ENCODE measurements around the gene FBP1.

Gene FBP1

GRCh38 chr9:94625835-94626234, 13.5 kb downstream of the FBP1 start:
- DNase-seq (ENCODE audit: low read depth) = no peak
- in situ Hi-C loops (cut with HindIII; ENCODE audit: low sequenced_read_pairs) = no loop called here
- TF ChIP-seq CTCF (IDR thresholded peaks at IDR 0.05; ENCODE audit: low read depth, low read length, missing control alignments) = no peak
- no peak overlapping the region for H3K4me3 ChIP-seq (ENCODE audit: low read depth, low read length)

GRCh38 chr9:94624629-94625028, 14.7 kb downstream of the FBP1 start:
- no peak overlapping the region for H3K4me3 ChIP-seq (ENCODE audit: low read depth, low read length)
- TF ChIP-seq CTCF (IDR thresholded peaks at IDR 0.05; ENCODE audit: low read depth, low read length, missing control alignments) = no peak
- no peak for DNase-seq (ENCODE audit: low read depth)
- in situ Hi-C loops (cut with HindIII; ENCODE audit: low sequenced_read_pairs) = no loop called here

- TF ChIP-seq CTCF (IDR thresholded peaks at IDR 0.05; ENCODE audit: low read depth, low read length, missing control alignments) = peak; percentile 37
- H3K4me3 ChIP-seq (ENCODE audit: low read depth, low read length) = no peak overlapping the region
- no peak for DNase-seq (ENCODE audit: low read depth)
- in situ Hi-C loops (cut with HindIII; ENCODE audit: low sequenced_read_pairs) = no loop called here
Measured at GRCh38 chr9:94623253-94623652, 16.1 kb downstream of the FBP1 start.

DNA sequence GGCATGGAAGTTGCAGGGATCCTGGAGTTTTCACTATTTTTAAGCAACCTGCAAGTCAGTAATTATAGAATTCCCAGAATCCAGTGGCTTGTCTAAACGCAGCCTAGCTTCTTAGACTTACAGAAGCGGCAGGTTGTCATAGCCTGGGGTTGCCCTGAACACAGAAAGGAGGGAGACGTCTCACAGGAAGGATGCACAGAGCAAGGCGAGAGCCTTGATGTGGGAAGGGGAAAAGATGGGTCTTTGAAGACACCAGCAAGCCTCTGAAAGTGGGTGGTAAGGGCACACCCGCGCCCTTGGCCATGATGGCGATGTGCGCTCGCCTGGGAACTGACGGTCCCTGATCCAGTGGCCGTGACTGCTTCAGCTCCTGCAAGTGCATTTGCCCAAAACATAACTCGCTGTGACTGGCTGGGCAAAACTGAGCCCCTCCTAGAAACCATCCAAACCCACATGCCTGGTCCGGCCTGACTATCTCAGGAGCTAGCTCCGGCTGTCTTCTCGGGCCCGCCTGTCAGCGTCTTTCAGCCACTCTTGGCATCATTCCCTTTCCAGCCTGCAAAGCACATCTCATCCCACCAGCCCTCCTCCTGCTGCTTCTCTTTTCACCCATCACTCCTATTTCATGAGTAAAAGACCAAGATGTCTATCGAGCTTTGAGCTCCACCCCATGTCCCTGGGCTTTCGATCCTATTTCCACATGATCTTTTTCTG, 17.1 kb downstream of the FBP1 start:
- DNase-seq (ENCODE audit: low read depth) = no peak
- no peak for TF ChIP-seq CTCF (IDR thresholded peaks at IDR 0.05; ENCODE audit: low read depth, low read length, missing control alignments)
- no peak overlapping the region for H3K4me3 ChIP-seq (ENCODE audit: low read depth, low read length)
- in situ Hi-C loops (cut with HindIII; ENCODE audit: low sequenced_read_pairs) = no loop called here

DNA sequence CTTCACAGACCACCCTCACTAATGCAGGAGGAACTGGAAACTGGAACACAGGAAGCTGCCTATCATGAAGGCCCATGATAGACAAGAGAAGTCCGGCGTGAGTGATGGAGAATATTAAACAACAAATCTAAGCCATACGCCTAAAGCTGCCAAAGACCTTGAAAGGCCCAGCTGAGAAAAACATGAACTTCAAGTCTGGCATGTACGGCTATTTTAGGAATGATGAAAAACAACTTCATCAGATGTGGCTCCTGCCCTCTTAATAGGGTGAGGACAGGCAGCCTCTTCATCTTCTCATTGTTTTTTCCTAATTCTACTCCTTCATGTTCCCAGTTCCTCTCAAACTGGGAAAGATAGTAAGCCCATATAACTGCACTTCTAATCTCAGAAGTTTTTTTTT, 20.3 kb downstream of the FBP1 start:
- no peak for DNase-seq (ENCODE audit: low read depth)
- in situ Hi-C loops (cut with HindIII; ENCODE audit: low sequenced_read_pairs) = no loop called here
- no peak for TF ChIP-seq CTCF (IDR thresholded peaks at IDR 0.05; ENCODE audit: low read depth, low read length, missing control alignments)
- no peak overlapping the region for H3K4me3 ChIP-seq (ENCODE audit: low read depth, low read length)

- in situ Hi-C loops (cut with HindIII; ENCODE audit: low sequenced_read_pairs) = no loop called here
- TF ChIP-seq CTCF (IDR thresholded peaks at IDR 0.05; ENCODE audit: low read depth, low read length, missing control alignments) = no peak
Measured at GRCh38 chr9:94613003-94613402, 26.3 kb downstream of the FBP1 start.

More at GRCh38 chr9:94613003-94613402, 26.3 kb downstream of the FBP1 start:
- DNase-seq (ENCODE audit: low read depth) = no peak
- H3K4me3 ChIP-seq (ENCODE audit: low read depth, low read length) = no peak overlapping the region
